HG03378 (cell line): ENCODE results near the gene AUTS2.
"Not testable (repeated sequence)": the region's sequence is repeated elsewhere in the genome, so short reads cannot be mapped to it uniquely, and the experiment has no call there.

Experiments used
- ATAC-seq: cut with Tn5 transposase; IDR thresholded peaks from one replicate; pipeline ENCODE4 v1.9.1; 2021; ENCODE audit warnings: mild to moderate bottlenecking, moderate library complexity; ENCODE audit not compliant: unreplicated experiment

The AUTS2 gene

GRCh38 chr7:70577078-70577477 lies 978.8 kb downstream of the AUTS2 start:
- no peak for ATAC-seq

- ATAC-seq, result no peak
These were observed 979.9 kb downstream of the AUTS2 start for GRCh38 chr7:70578131-70578530.

GRCh38 chr7:70579397-70580097 lies 981.3 kb downstream of the AUTS2 start:
- no peak for ATAC-seq

- no peak for ATAC-seq
These were observed 981.9 kb downstream of the AUTS2 start for GRCh38 chr7:70580161-70580560.

GRCh38 chr7:70582927-70583895 lies 984.9 kb downstream of the AUTS2 start:
- no peak for ATAC-seq

GRCh38 chr7:70583965-70584883 lies 985.9 kb downstream of the AUTS2 start:
- no peak for ATAC-seq

GRCh38 chr7:70585071-70585470 lies 986.8 kb downstream of the AUTS2 start:
- ATAC-seq, result no peak

GRCh38 chr7:70586822-70587221 lies 988.5 kb downstream of the AUTS2 start:
- no peak for ATAC-seq

GRCh38 chr7:70587739-70588138 lies 989.5 kb downstream of the AUTS2 start:
- no peak for ATAC-seq

GRCh38 chr7:70588191-70588921 lies 990.1 kb downstream of the AUTS2 start:
- no peak for ATAC-seq

GRCh38 chr7:70589010-70589409 lies 990.7 kb downstream of the AUTS2 start:
- no peak for ATAC-seq

- ATAC-seq, result no peak
These were observed 991.3 kb downstream of the AUTS2 start for GRCh38 chr7:70589590-70589989.

- ATAC-seq, result no peak
These were observed 992.0 kb downstream of the AUTS2 start for GRCh38 chr7:70590126-70590854.

GRCh38 chr7:70591643-70592042 lies 993.4 kb downstream of the AUTS2 start:
- ATAC-seq, result no peak

GRCh38 chr7:70592171-70592570 lies 993.9 kb downstream of the AUTS2 start:
- no peak for ATAC-seq

- no peak for ATAC-seq
These were observed 995.9 kb downstream of the AUTS2 start for GRCh38 chr7:70594170-70594569.

- ATAC-seq, result not testable (repeated sequence)
These were observed 996.6 kb downstream of the AUTS2 start for GRCh38 chr7:70594885-70595284.

GRCh38 chr7:70595370-70595754 lies 997.1 kb downstream of the AUTS2 start:
- no peak for ATAC-seq

- ATAC-seq, result no peak
These were observed 997.7 kb downstream of the AUTS2 start for GRCh38 chr7:70595755-70596597.
